K562 (cell line): Measurements from ENCODE around the gene PSME4. TPM values are rescaled to one million over a fixed set of nuclear protein-coding genes. Genes with fewer than 3 reads are reported as not detected.
A peak's percentile ranks its signal among the peaks of the same experiment; 100 is the strongest.

Experiments used
- ATAC-seq: fragments of 200-7000 bp; cut with Tn5 transposase; 3 replicates; pipeline ENCODE4 v1.9.1; 2020; ENCODE audit warnings: moderate library complexity
- BruUV-seq: library from RNA; stranded (reverse); fragments of 400-500 nt; replicated peaks from 2 replicates; lab custom pipeline; 2021; lab: Mats Ljungman, UMichigan
- CTCF ChIA-PET: fragments of 300-600 bp; formaldehyde crosslinking; extraction: SDS; loops from one replicate; lab custom pipeline; 2021; ENCODE audit warnings: low intra/inter-chr PET ratio; lab: Yijun Ruan, JAX
- POLR2A ChIA-PET: fragments of 300-600, 350-650 bp; sonication (Branson Sonifier 250); formaldehyde crosslinking; extraction: SDS; loops from one replicate; lab custom pipeline; 2021; ENCODE audit warnings: antibody characterized with exemption, inconsistent platforms; lab: Yijun Ruan, JAX
- DNase-seq, 4 experiments: peaks; one replicate each; pipeline versions ENCODE4 v3.0.0 to v3.0.0-alpha.2; 2011 to 2018; ENCODE audit warnings: low spot score in 3 of 4, mixed read lengths in 3 of 4; ENCODE audit errors: extremely low read depth in 1 of 4
- FAIRE-seq: peaks from 2 replicates; lab custom pipeline; 2011; peaks lifted over from hg19 to GRCh38; lab: Jason Lieb, UNC
- H2AFZ ChIP-seq: 2 replicates; pipeline ENCODE4 v1.6.0; 2011; ENCODE audit warnings: low read depth, low read length, control low read depth, inconsistent platforms
- H3K27ac ChIP-seq: fragments of 200-600 bp; 3 replicates; pipeline ENCODE4 v1.8.0; 2011; ENCODE audit warnings: low read depth, mild to moderate bottlenecking, control low read depth, inconsistent platforms, low read length, moderate library complexity, mixed read lengths; ENCODE audit errors: extremely low read depth
- H3K27me3 ChIP-seq, 2 experiments: fragments of 300-600 bp in 1 of 2; 2 replicates in 1 of 2; 3 replicates in 1 of 2; pipeline versions ENCODE4 v1.6.0 to v1.8.0; 2011; ENCODE audit warnings: inconsistent platforms in 2 of 2, low read length in 2 of 2, mild to moderate bottlenecking in 1 of 2, mixed read lengths in 1 of 2, moderate library complexity in 1 of 2; ENCODE audit not compliant: control insufficient read depth in 2 of 2, insufficient read depth in 2 of 2
- H3K36me3 ChIP-seq: fragments of 300-600 bp; 3 replicates; pipeline ENCODE4 v1.8.0; 2011; ENCODE audit warnings: mild to moderate bottlenecking, low read length, inconsistent platforms; ENCODE audit not compliant: control insufficient read depth, insufficient read depth
- H3K4me1 ChIP-seq, 2 experiments: fragments of 200-600 bp in 1 of 2; replicated peaks in 1 of 2; 2 replicates in 1 of 2; 3 replicates in 1 of 2; pipeline versions ENCODE4 v1.5.1 to v1.8.0; 2011; ENCODE audit warnings: inconsistent platforms in 2 of 2, low read length in 2 of 2, mild to moderate bottlenecking in 1 of 2, mixed read lengths in 1 of 2, moderate library complexity in 1 of 2; ENCODE audit not compliant: control insufficient read depth in 2 of 2, insufficient read depth in 2 of 2
- H3K4me2 ChIP-seq: 2 replicates; pipeline ENCODE4 v1.6.1; 2011; ENCODE audit warnings: low read length, control low read depth, inconsistent platforms, mixed read lengths; ENCODE audit not compliant: insufficient read depth
- H3K4me3 ChIP-seq: fragments of 200-600 bp; sonication (generic), shearing (Covaris generic); 2 replicates; pipeline ENCODE4 v1.5.1; 2016; ENCODE audit warnings: control low read depth, inconsistent platforms
- H3K79me2 ChIP-seq: fragments of 200-600 bp; 3 replicates; pipeline ENCODE4 v1.8.0; 2011; ENCODE audit warnings: low read length, inconsistent platforms; ENCODE audit not compliant: control insufficient read depth, insufficient read depth
- H3K9ac ChIP-seq, 2 experiments: 2 replicates each; pipeline versions ENCODE4 v1.6.0 to v1.6.1; 2011; ENCODE audit warnings: low read depth in 2 of 2, low read length in 2 of 2, control low read depth in 1 of 2, inconsistent platforms in 1 of 2, mild to moderate bottlenecking in 1 of 2, mixed read lengths in 1 of 2; ENCODE audit not compliant: insufficient read depth in 1 of 2
- H3K9me1 ChIP-seq: one replicate; pipeline ENCODE4 v1.6.0; 2011; ENCODE audit warnings: inconsistent platforms, mild to moderate bottlenecking, low read length, moderate library complexity; ENCODE audit not compliant: control insufficient read depth, insufficient read depth
- H3K9me3 ChIP-seq: replicated peaks from 2 replicates; pipeline ENCODE4 v1.5.1; 2011; ENCODE audit warnings: low read depth, low read length, inconsistent platforms; ENCODE audit not compliant: control insufficient read depth, insufficient read depth
- H4K20me1 ChIP-seq: replicated peaks from 2 replicates; pipeline ENCODE4 v1.6.1; 2011; ENCODE audit warnings: low read length, inconsistent platforms, mixed read lengths; ENCODE audit not compliant: control insufficient read depth, insufficient read depth
- RFX5 ChIP-seq: IDR thresholded peaks from 2 replicates; pipeline ENCODE4 v1.6.1; 2011; ENCODE audit warnings: low read depth, mild to moderate bottlenecking, improper control_type of control experiment, low read length
- YY1 ChIP-seq, 3 experiments: IDR thresholded peaks; 2 replicates each; pipeline ENCODE4 v1.6.1; 2011; ENCODE audit warnings: low read length in 2 of 3, mild to moderate bottlenecking in 2 of 3, moderate library complexity in 2 of 3, borderline replicate concordance in 1 of 3, control low read depth in 1 of 3, low read depth in 1 of 3; ENCODE audit not compliant: insufficient read depth in 3 of 3, insufficient replicate concordance in 2 of 3, control insufficient read depth in 1 of 3, insufficient read length in 1 of 3; ENCODE audit errors: extremely low read depth in 1 of 3
- ZNF407 ChIP-seq: fragments of 450-650 bp; IDR thresholded peaks from 2 replicates; pipeline ENCODE4 v1.6.1; 2016; ENCODE audit warnings: low read depth
- WGBS: fragments of 100-300 bp; shearing (Covaris generic); methylation state at CpG from one replicate; pipeline ENCODE4 v1.1.6; 2016; ENCODE audit warnings: low coverage, mixed read lengths; ENCODE audit not compliant: insufficient coverage; ENCODE audit errors: missing lambda C conversion rate; 5-methylcytosine and 5-hydroxymethylcytosine counted together
- in situ Hi-C: fragments of 300-500 bp; cut with MboI; formaldehyde crosslinking; loops from 4 replicates; pipeline ENCODE4 v1.15.0; 2018; ENCODE audit warnings: inconsistent platforms, mixed read lengths
- intact Hi-C: fragments of 100-400 bp; cut with micrococcal nuclease; formaldehyde crosslinking; loops from 2 replicates; pipeline ENCODE4 v1.14.2; 2022
- polyA plus RNA-seq, 8 experiments: library from polyadenylated mRNA; depleted of rRNA in 4 of 8; stranded (reverse) in 5 of 8; unstranded in 3 of 8; fragments of >200 nt; fragmentation: Nextera tagmentation in 2 of 8; fragmentation: Illumina TruSeq in 1 of 8; extraction: Ambion mirVana in 2 of 8; extraction: Trizol in 1 of 8; gene quantifications; 2 replicates each; pipeline versions ENCODE4 v1.2.1 to v1.2.3, GENCODE V29; 2011 to 2014; ENCODE audit warnings: inconsistent platforms in 1 of 8, missing spikeins in 1 of 8
- total RNA-seq, 7 experiments: library from RNA; depleted of rRNA in 6 of 7; stranded (reverse); fragments of >200 nt in 6 of 7; fragmentation: Illumina TruSeq in 2 of 7; extraction: Trizol in 2 of 7; gene quantifications; 2 replicates each; pipeline versions ENCODE4 v1.2.1 to v1.2.3, GENCODE V29; 2011 to 2021; ENCODE audit warnings: low replicate concordance in 1 of 7

The PSME4 gene
- total and polyA plus RNA-seq, 9 of the 15 experiments (the other 6 are each of a cell fraction or from before 2014, with no cell fraction given): 24.3 to 77.8 (median 40.5) TPM

GRCh38 chr2:54013996-54014395, 43.2 kb upstream of the PSME4 start:
- no peaks in the 10 kb centered on the region for H3K9me3 ChIP-seq
- H3K4me1 ChIP-seq: peaks cover 0 to 6% of the 10 kb centered on the region in 2 experiments; a peak in 3 of 5 replicates
- ChIA-PET POLR2A (no interaction called here), CTCF (no interaction called here)
- in situ Hi-C loops: no loop called here
- no peaks in the 10 kb centered on the region for H3K27me3 ChIP-seq
- no peak overlapping the region for H3K9ac ChIP-seq
- no peak for TF ChIP-seq YY1 (IDR thresholded peaks at IDR 0.05; ENCODE audit: borderline replicate concordance in 1 of 3, control insufficient read depth in 1 of 3, extremely low read depth in 1 of 3, insufficient read depth in 3 of 3, insufficient read length in 1 of 3, insufficient replicate concordance in 2 of 3, low read depth in 1 of 3, low read length in 2 of 3)
- 58% methylated on average over 5 of the region's 6 CpGs for WGBS
- H3K79me2 ChIP-seq: no peaks in the 10 kb centered on the region
- H4K20me1 ChIP-seq: no peaks in the 10 kb centered on the region
- no peaks in the 10 kb centered on the region for H3K9me1 ChIP-seq
- no peak overlapping the region for H3K27ac ChIP-seq
- H2AFZ ChIP-seq: no peak overlapping the region
- H3K4me3 ChIP-seq: no peak overlapping the region
- DNase-seq (no peak), ATAC-seq (no peak), FAIRE-seq (no peak)
- intact Hi-C loops: no loop called here
- no peak overlapping the region for H3K4me2 ChIP-seq
- BruUV-seq: no TSS peak
- no peaks in the 10 kb centered on the region for H3K36me3 ChIP-seq

GRCh38 chr2:54012538-54013141, 41.8 kb upstream of the PSME4 start:
- in situ Hi-C loops (no loop called here), intact Hi-C loops (no loop called here)
- Histone ChIP-seq H3K36me3 (no peaks in the 10 kb centered on the region; the same call in 2 of the 3 replicates), H3K79me2 (no peaks in the 10 kb centered on the region), H3K27ac (no peak overlapping the region), H3K27me3 (no peaks in the 10 kb centered on the region), H2AFZ (no peak overlapping the region), H3K4me1 (peaks cover 0 to 6% of the 10 kb centered on the region in 2 experiments; a peak in 3 of 5 replicates), H4K20me1 (no peaks in the 10 kb centered on the region), H3K9me1 (no peaks in the 10 kb centered on the region), H3K9me3 (no peaks in the 10 kb centered on the region), H3K4me3 (no peak overlapping the region), H3K4me2 (no peak overlapping the region), H3K9ac (no peak overlapping the region; a peak in 1 of 4 replicates)
- no TSS peak for BruUV-seq
- ATAC-seq (peak; percentile 32; the same call in 2 of the 3 replicates), FAIRE-seq (no peak), DNase-seq (no peak)
- 62% methylated on average over 11 of the region's 11 CpGs for WGBS
- CTCF ChIA-PET: no interaction called here
- POLR2A ChIA-PET: interaction anchor here (0.5 to 1.3 kb wide), 3 partner anchors 12 to 27 kb away, joined by 3 to 4 read pairs (median 3); no protein-coding TSS in a partner anchor
- TF ChIP-seq RFX5 (no peak), ZNF407 (no peak)
